Stimulated activated naive CD8-positive, alpha-beta T cell treated with anti-CD3 and anti-CD28 coated beads, Interleukin-15, Interleukin-2, amounts not matched to agents 100 U/mL and 50 U/mL, for 24 hours (primary cell): ENCODE measurements around the gene BDNF.
A peak's percentile ranks its signal among the peaks of the same experiment; 100 is the strongest.
"Not testable (repeated sequence)": the region's sequence is repeated elsewhere in the genome, so short reads cannot be mapped to it uniquely, and the experiment has no call there.

Experiments
- ATAC-seq: fragments of 150-1000 bp; cut with Tn5 transposase; one replicate; pipeline ENCODE4 v1.10.0; 2021
- DNase-seq: peaks from one replicate; pipeline ENCODE4 v3.0.0; 2021

Gene BDNF

DNA sequence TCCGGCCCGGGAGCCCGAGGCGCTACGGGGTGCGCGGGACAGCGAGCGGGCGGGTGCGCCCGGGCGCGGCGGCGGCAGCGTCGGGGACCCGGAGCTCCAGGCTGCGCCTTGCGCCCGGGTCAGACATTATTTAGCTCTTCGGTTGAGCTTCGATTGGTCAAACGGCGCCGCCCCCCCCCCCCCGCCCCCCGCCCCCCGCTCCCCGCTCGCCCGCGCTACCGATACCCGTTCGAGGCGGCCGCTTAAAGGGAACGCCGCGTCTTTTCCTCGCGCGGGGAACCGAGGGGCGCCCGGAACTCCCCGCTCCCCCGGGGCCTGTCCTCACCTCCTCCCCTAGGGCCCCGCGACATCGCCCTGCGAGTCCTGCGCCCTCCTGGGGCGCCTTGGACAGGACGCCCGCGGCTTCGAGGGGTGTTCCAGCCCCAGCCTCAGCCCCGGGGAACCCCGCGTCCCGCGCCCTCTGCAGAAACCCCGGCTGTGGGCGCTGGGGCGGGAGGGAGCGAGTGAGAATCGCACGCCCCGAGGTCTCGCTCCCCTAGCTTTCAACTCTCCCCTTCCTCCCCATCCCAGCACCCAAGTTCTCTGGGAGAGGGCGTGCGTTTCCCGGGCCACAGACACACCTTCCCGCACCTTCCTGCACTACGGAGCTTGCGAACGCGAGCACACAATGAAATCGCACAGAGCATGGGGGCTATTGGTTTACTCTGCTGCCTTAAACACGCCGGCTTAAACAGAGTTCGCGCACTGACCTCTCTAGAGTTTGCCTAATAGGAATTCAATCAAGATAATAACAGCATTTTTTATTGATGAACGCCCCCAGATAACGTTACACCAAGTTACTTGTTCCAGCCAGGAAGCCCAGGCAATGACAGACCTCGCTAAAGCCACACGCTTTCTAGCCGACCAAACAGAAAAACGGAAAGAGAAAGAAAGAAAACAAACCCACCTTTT is at the start of gene BDNF:
TSS of gene BDNF (minus strand) at position 105 of the 951 bp plus-strand sequence. CDS start 41,891 bp downstream, outside the sequence.
- ATAC-seq (no peak), DNase-seq (no peak)

DNA sequence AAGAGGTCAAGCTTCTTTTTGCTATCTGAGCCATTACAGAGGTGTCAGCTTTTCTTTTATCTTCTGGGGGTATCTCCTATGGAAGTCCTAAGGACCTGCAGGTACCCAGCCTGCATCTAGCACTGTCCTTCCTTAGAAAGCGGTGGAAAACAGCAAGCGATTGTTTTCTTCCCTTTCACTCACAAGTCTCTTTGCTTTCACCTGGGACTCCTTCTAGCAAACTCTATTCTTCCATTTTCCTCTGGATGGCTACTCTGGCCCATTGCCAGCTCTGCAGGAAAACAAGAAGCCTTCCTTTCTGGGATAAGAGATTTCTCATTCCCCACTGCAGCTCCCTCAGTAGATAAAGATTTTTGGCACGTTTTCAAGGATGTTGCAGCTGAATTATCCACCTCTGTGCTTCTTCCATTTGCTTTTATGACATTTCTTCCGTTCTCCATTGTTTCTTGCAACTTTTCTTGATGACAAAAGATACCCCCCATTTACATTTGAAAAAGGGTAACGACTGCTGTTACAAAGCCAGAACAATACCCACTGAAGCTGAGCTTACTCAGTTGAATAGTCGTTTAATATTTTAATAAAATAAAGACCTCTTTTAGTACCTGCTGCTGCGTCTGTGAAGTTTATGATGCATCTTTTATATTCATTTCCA is 40.2 kb upstream of the BDNF start:
- no peak for DNase-seq

DNA sequence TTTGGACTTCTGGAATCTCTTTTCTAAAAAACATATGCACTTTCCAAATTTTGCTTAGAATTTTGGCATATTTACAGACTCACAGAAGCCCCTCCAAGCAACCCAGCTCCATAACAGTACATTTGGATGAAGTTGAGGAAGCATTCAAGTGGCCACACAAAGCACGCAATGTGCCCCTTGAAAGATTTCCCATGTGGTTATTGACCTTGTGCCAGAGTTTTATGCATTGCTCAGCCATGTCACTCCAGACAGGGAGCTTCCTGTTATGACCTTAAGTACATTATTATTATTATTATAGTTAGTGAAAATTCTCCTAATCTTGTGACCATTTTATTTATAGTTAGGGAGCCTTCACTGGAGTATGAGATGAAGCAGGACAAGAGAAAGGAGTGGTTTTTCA is 35.0 kb upstream of the BDNF start:
- ATAC-seq = no peak

More for the DNA sequence above, 40.2 kb upstream of the BDNF start:
- no peak for ATAC-seq

DNA sequence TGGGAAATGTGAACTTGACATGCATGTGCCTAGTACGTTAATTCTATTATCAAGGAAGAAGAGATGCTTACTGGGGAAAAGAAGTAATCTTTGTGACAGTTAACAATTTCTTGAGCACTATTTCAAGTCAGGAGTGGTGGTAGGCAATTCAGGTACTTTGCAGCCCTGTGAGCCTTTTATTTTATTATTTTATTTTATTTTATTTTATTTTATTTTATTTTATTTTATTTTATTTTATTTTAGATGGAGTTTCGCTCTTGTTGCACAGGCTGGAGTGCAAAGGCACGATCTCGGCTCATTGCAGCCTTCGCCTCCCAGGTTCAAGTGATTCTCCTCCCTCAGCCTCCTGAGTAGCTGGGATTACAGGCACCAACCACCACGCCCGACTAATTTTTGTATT is 31.5 kb upstream of the BDNF start:
- not testable (repeated sequence) for DNase-seq, ATAC-seq

More for the DNA sequence above, 35.0 kb upstream of the BDNF start:
- no peak for DNase-seq

DNA sequence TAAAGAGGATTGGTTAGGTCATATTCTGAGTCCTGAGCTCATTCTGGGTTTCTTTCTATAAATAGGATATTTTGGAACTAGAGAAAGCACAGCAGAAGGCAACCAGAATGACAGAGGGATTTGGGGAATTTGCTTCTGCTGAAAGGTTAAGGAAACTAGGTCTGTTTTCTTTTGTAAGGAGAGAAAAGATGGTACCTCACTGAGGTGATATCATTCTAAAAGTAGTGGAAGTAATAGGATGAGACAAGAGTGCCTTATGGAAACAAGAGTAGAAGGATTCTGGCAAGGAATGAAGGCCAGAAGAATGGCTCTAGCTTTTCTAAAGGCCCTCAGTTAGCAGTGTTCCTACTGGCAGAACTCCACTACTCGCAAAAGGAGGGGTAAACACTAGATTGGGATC is 26.7 kb upstream of the BDNF start:
- ATAC-seq = no peak
- no peak for DNase-seq

DNA sequence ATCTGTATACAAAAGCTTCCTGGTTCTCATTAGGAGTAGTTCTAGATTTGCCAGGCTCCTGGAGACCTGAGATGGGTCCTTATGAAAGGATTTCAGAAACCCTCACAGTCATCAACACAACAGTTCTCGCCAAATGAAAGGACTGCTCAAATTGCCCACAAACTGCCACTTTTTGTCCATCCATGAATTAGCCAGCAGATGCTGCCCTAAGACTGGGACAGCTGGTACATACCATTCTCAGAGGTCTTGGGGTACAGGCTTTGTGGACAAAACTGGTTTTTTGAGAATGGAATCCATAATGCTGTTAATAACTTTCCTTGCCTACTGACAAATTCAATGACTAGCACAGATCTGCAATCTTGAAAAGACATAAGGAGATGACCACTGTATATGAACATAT is 23.4 kb upstream of the BDNF start:
- ATAC-seq = no peak

DNA sequence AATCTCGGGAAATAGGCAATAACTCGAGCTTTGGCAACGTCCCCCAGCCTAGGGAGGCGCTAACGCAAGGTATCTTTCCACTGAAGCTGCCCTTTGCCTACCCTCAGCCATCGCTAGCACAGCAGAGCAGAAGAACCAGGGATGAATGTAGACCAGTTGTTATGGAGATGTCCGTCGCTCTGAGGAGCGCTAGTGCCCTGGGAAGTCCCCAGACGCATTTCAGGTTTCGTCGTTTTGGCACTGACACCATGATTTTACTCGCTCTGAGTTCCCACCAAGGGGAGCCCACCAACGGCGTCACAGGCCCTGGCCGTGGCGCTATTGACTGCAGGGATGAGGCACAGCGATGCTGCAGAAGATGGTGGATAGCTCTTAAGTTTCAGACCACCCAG is 22.7 kb upstream of the BDNF start:
- no peak for ATAC-seq
- no peak for DNase-seq

More for the DNA sequence above, 23.4 kb upstream of the BDNF start:
- no peak for DNase-seq

DNA sequence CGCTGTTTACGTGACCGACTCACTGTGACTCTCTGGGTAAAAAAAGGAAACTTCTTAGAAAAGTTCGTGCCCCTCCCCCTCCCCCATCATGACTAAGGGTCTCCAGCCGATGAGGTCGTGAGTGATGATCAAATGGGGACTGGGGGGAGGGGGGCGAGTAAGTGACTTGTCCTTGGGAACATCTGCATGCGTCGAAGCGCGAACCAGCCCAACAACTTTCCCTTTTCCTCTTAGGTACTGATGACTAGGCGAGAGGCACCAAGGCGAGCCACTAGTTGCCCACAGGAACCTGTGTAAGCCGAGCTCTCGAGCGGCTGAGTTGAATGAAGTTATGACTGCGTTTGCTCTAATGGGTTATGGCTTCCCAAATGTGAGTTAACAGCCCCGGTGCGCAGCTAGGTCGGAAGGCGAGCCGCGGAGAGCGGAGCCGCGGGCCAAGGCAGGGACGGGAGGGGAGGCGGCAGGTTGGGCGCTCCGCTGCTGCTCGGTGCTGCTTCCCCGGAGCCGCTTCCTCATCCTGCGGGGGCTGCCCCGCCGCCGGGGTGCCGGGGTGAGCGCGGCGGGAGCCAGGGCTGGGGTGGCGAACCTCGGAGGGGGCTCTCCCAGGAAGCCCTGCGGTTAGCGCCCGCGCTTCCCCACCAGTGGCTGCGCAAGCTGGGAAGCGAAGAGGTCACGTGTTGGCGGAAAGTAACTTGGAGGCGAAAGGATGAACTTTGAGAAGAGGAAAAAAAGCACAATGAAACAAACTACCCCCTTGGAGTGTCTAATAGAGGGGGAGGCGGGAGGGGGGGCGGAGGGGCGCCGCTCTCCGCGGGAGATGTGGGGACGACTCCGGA is 22.1 kb upstream of the BDNF start:
- peak; percentile 68 for ATAC-seq
- peak; percentile 42 for DNase-seq

DNA sequence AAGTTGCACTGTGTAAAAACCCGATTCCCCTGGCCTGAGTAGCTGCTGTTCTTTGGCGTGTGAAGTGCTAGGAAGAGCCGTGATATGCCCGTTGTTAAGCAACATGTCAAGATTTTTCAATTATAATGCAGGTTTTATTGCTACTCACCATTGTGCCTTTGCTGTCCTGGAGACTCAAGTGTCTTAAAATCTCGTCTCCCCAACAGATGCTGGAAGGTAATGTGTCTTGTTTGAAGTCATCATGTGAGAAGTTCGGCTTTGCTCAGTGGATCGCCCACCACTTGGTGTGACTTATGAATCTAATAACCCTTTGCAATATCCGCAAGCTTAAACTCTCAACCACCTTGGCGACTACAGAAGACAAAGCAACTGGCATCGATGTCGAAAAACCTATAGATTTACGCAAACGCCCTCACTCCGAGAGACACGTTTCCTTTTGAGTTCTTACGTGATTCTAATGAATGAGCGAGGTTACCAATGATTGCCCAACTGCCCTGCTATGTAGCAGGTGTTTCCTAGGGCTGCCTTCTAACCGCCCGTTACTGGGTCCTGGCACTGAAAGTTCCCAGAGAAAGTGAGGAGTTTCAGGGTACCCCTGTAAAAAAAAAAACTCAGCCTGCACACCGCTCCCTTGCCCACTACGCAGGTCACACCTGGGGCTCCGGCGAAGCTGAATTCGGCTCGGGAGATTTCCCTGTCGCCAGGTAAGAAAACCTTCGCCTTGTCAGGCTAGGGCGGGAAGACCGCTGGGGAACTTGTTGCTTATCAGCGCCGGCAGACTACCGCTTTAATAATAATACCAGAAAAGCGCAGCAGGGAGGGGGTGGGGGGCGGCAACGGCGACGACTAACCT is 21.2 kb upstream of the BDNF start:
- DNase-seq = no peak
- no peak for ATAC-seq

DNA sequence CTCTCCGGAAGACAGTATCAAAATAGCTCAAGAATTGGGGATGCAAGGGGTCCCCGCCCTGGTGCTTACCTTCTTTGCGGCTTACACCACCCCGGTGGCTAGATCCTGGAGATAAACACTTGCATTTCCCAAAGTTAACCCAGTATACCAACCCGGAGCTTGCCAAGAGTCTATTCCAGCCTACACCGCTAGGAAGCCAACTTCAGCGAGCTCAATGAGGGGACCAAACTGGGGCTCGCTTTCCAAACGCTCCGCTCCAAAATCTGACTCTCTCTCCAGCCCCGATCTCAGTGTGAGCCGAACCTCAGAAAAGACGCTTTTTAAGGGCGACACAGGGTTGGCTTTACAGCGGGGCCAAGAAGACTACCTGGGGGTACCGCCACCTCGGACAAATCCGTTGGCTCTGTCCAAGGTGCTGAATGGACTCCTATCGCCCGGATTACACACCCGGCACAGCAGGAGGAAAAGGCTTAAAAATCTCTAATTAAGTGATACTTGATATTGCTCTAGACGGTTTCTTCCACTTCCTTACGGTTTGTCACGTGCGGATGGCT is 20.1 kb upstream of the BDNF start:
- ATAC-seq = no peak
- DNase-seq = peak; percentile 42

DNA sequence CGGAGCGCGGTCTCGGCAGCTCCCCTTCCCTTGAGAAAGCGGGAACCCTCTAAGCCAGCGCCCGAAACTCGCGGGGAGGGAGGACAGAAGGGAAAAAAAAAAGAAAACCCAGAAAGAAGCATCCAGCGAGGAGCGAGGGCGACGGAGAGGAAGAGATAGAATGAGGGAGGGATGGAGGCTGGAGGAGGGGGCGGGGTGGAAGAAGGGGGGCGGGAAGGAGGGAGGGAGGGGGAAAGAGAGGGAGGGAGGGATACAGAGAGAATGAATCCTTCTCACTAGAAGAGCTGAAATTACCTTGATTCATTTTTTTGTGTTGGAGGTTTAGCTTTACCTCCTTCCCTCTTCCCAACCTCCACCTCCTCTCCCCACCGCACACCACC is 19.3 kb upstream of the BDNF start:
- no peak for DNase-seq

DNA sequence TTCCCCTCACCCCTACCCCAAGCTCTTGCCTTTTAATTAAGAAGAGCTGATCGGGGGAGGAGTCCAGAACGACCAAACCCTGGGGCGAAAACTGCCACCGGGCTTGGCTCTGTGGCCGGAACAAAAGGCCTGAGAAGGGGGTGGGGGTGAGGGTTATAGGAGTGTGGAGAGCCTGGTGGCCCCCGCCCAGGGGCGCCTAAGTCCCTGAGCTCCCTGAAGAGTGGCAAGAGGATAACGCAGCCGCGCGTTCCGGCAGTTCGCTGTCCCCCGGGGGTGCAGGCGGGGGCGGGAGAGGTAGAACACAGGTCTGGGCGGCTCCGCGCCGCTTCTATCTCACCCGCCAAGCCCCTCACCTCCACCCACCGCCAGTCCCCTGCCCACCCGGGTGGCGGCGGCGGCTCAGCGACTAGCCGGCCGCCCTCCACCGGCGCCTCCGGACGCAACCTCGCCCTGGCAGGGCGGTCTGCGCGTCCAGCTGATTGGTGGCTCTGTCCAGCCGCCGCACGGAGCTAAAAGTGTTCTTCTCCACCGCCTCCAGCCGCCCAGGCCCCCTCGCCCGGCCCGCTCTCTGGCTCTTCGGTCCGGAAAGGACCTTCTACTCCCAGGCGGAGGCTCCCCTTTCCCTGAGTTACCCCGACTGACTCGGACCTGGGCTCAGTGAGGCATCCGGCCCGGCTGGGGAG is 18.7 kb upstream of the BDNF start:
- DNase-seq = no peak
- no peak for ATAC-seq

More for the DNA sequence above, 19.3 kb upstream of the BDNF start:
- ATAC-seq = no peak

DNA sequence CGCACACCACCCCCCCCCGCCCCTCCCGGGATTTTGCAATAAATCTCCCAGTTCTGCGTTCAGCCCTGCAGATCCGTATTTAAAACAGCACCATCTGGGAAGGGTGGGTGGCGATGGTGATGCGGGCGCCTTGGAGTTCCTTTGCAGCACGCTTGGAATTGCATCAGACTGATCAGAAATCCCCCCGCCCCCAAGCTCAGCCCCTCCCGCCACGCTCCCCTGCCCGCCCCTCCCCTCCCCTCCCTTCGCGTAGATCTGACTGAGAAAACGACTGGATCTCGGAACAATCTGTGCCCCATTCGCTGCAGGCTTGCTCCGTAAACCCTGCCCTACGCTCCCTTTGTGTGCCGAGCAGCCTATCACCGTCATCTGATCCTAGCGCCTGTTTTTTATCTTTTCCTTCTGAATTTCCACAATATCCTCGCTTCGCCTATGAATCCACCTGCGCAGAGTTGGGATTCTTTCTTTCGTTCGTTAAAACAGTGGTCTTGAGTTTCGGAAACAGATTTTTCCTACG is 18.1 kb upstream of the BDNF start:
- DNase-seq = no peak
- no peak for ATAC-seq

DNA sequence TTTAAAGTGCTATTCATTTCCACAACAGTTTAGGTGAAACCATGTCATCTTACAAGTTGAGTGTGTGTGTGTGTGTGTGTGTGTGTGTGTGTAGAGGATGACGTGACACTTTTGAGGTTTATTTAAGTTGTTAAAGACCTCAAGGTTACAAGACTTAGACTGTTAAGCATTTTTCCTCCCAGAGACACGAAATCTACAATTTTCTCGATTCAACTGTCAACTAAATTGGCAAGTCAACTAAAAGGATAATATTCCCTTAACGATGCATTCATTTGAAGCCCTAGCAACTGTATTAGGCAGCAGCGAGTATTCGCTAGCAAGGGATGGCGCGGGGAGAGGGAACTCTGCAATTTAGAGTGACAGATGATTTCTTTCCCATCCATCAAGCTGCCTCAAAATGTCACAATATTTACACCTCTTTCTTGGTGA is 17.6 kb upstream of the BDNF start:
- ATAC-seq (no peak), DNase-seq (no peak)

DNA sequence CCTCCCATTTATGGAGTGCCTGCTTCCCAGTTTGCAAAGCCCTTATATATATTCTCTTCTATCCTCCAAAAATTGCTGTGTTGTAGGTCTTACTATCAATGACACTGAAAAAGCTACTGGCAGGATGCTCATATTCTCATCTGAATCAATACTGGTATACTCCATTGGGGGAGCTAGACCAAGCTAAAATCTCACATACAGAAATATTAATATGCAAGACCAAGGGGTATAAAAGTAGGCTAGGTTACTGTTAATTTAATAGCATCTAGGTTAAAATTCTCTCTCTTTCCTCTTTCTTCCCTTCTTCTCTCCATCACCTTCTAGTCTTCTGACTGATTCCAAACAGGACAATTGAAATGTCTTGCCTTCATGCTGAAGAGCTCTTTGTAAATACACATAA is 17.1 kb upstream of the BDNF start:
- no peak for DNase-seq
- no peak for ATAC-seq

DNA sequence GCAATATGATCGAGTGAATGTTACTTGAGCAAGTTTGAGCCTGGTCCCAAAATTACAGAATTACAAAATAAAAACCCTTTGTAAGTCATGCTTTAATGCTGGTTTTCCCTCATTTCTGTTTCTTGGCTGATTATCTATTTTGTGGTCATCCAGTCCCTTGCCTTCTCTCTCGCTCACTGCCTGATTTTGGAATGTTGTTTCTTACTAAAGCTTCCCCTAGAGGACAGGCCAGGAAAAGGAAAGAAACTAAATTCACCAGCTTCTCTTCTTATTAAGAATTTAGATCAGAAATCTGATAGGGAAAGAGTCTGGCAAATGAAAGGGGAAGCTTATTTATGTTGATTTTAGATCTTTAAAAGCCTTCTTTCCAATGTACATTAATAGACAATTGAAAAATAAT is 16.6 kb upstream of the BDNF start:
- ATAC-seq = no peak
- DNase-seq = no peak

DNA sequence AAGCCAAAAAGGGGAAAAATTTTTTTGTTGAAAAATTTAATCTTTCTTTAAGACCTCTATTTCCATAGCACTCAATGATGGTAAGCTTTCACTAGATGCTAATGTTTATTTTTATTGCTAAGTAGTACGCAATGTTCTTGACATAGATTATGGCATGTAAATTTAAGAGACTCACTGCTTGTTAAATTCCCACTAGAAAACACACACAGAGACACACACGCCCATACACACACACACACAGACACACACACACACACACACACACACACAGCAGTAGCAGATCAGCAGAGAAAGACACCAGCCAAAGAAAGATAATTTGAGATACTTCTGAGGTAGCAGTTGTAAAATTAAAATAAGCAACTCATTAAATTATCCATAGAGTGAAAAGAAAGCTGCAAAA is 16.0 kb upstream of the BDNF start:
- DNase-seq (no peak), ATAC-seq (no peak)

DNA sequence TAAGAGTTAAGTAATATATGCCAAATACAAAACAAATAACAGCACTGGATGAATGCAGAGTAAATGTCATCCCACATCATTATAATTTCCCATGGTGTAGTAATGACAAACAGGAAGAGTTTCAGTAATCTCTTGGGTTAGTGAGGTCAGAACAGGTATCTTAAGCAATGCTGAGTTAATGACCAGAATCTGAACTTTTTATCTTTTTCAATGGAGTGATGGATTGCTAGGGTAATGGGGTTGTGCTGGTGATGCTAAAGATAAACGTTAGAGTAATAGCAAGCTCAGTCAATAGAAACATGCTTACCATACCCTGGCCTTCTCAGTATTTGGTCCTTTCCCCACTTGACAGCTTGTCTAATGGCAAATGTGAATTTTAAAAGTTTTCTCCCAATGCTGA is 11.5 kb upstream of the BDNF start:
- DNase-seq (no peak), ATAC-seq (no peak)

DNA sequence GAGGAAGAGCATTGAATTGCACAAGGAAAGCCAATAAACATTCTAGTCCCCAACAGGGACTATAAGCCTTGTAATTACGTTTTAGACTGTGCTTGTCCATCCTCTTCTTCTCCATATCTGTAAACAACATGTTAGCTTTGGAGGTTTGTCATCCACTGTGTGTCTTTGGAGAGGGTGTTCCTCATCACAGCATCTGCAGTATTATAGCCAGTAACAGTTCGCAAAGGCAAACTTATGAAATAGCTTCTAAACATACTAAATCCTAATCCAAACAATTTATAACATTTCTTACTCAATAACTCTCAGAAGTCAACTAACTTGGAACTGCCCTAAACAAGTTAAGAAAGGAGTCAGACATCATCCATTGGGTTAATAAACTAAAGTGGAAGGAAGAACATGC is 10.3 kb upstream of the BDNF start:
- ATAC-seq (no peak), DNase-seq (no peak)

DNA sequence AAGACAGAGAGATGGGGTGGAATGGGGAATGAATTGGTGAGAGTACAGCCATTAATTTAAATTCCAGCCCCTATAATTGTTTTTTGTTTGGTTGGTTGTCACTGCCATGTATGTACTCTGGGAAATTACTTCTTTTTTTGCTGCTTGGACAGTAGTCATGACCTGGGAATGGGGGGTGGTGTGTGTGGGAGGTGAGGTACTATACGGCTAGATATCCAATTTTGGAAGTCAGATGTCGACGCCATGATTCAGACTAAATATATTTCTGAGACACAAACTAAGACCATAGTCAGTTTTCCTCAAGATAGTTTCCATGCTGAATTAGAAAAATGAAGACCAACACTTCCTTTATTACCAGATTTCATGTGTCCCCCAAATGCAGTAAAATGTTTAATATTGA is 7.4 kb upstream of the BDNF start:
- no peak for ATAC-seq
- no peak for DNase-seq
